Lung (tissue), 5 donors: ENCODE data around the gene PRSS36. TPM values are rescaled to one million over a fixed set of nuclear protein-coding genes. Genes with fewer than 3 reads are reported as not detected.

Experiments used
- polyA plus RNA-seq, 2 donors: library from polyadenylated mRNA; stranded (reverse); fragments of 200-250 nt; gene quantifications; one replicate each; pipeline ENCODE4 v1.2.1, GENCODE V29; 2013
- small RNA-seq: library from RNA; depleted of rRNA; stranded (forward); fragments of <200 nt; gene quantifications from one replicate; pipeline ENCODE3, GENCODE V24; 2014; ENCODE audit warnings: low replicate concordance
- total RNA-seq, 2 donors: library from RNA; depleted of rRNA in 1 of 2; stranded (reverse); fragments of >200 nt in 1 of 2; gene quantifications; one replicate each; pipeline ENCODE4 v1.2.1, GENCODE V29; 2014 to 2021
- donor health status: Bipolar disorder and iron deficiency.
- donor health status: healthy.
- donor health status: DM: yes; HTN: yes; CAD: no.

PRSS36 gene
- total and polyA plus RNA-seq, 4 donors, result 0.43 to 4.2 (median 3.1) TPM

Small RNAs within 50 kb of the gene (small RNA-seq; reads per million reads assigned to genes)
- not detected for gene AC009088.4
- not detected for gene NDUFA3P6

Other genes starting within 250 kb of the PRSS36 start
- gene FBXL19, start 226.5 kb downstream of the PRSS36 start, total RNA-seq, result 10 to 100 TPM; 10.6 to 17.3 TPM
- gene FBXL19, start 226.5 kb downstream of the PRSS36 start, polyA plus RNA-seq, result 10 to 100 TPM; 10.3 to 15.8 TPM
- gene ORAI3, start 201.0 kb downstream of the PRSS36 start, total RNA-seq, result 10 to 100 TPM; 23.9 to 27.4 TPM
- gene ORAI3, start 201.0 kb downstream of the PRSS36 start, polyA plus RNA-seq, result 10 to 100 TPM; 20.2 to 23.3 TPM
- 10 to 100 TPM in 1 of 2 donors, 1 to 10 TPM in 1; 7.4 to 22.0 TPM for gene SETD1A, start 192.3 kb downstream of the PRSS36 start, total RNA-seq
- 10 to 100 TPM in 1 of 2 donors, 1 to 10 TPM in 1; 8.7 to 13.1 TPM for gene SETD1A, start 192.3 kb downstream of the PRSS36 start, polyA plus RNA-seq
- gene HSD3B7, start 164.9 kb downstream of the PRSS36 start, total RNA-seq, result 10 to 100 TPM in 1 of 2 donors, 1 to 10 TPM in 1; 6.2 to 34.5 TPM
- gene HSD3B7, start 164.9 kb downstream of the PRSS36 start, polyA plus RNA-seq, result 10 to 100 TPM; 20.2 to 21.1 TPM
- under 1 TPM; 0.17 to 0.64 TPM for gene STX1B, start 139.4 kb downstream of the PRSS36 start, total RNA-seq
- under 1 TPM; 0.33 to 0.49 TPM for gene STX1B, start 139.4 kb downstream of the PRSS36 start, polyA plus RNA-seq
- gene STX4, start 116.5 kb downstream of the PRSS36 start, total RNA-seq, result 10 to 100 TPM; 41.6 to 81.1 TPM
- 10 to 100 TPM; 90.4 to 98.3 TPM for gene STX4, start 116.5 kb downstream of the PRSS36 start, polyA plus RNA-seq
- 10 to 100 TPM in 1 of 2 donors, 1 to 10 TPM in 1; 4.0 to 13.2 TPM for gene ZNF668, start 75.8 kb downstream of the PRSS36 start, total RNA-seq
- 10 to 100 TPM; 10.7 TPM for gene ZNF668, start 75.8 kb downstream of the PRSS36 start, polyA plus RNA-seq
- 10 to 100 TPM; 12.7 to 20.5 TPM for gene ZNF646, start 75.6 kb downstream of the PRSS36 start, total RNA-seq
- 10 to 100 TPM in 1 of 2 donors, 1 to 10 TPM in 1; 8.4 to 12.2 TPM for gene ZNF646, start 75.6 kb downstream of the PRSS36 start, polyA plus RNA-seq
- gene PRSS53, start 61.1 kb downstream of the PRSS36 start, total RNA-seq, result 1 to 10 TPM; 1.4 to 2.2 TPM
- gene PRSS53, start 61.1 kb downstream of the PRSS36 start, polyA plus RNA-seq, result 1 to 10 TPM; 1.6 to 2.3 TPM
- 10 to 100 TPM; 49.4 to 74.3 TPM for gene VKORC1, start 55.3 kb downstream of the PRSS36 start, total RNA-seq
- 100 to 1,000 TPM in 1 of 2 donors, 10 to 100 TPM in 1; 66.8 to 118 TPM for gene VKORC1, start 55.3 kb downstream of the PRSS36 start, polyA plus RNA-seq
- 10 to 100 TPM; 20.3 to 47.6 TPM for gene BCKDK, start 41.7 kb downstream of the PRSS36 start, total RNA-seq
- 10 to 100 TPM; 16.2 to 61.8 TPM for gene BCKDK, start 41.7 kb downstream of the PRSS36 start, polyA plus RNA-seq
- 10 to 100 TPM; 53.0 to 68.2 TPM for gene KAT8, start 32.4 kb downstream of the PRSS36 start, total RNA-seq
- gene KAT8, start 32.4 kb downstream of the PRSS36 start, polyA plus RNA-seq, result 10 to 100 TPM; 53.5 to 73.2 TPM
- 100 to 1,000 TPM in 1 of 2 donors, 10 to 100 TPM in 1; 84.4 to 127 TPM for gene PRSS8, start 14.3 kb downstream of the PRSS36 start, total RNA-seq
- 10 to 100 TPM; 83.2 to 95.3 TPM for gene PRSS8, start 14.3 kb downstream of the PRSS36 start, polyA plus RNA-seq
- 100 to 1,000 TPM; 110 to 272 TPM for gene FUS, start 30.1 kb upstream of the PRSS36 start, total RNA-seq
- gene FUS, start 30.1 kb upstream of the PRSS36 start, polyA plus RNA-seq, result 100 to 1,000 TPM; 237 to 248 TPM
- 10 to 100 TPM; 24.1 to 77.8 TPM for gene PYCARD, start 52.7 kb upstream of the PRSS36 start, total RNA-seq
- 100 to 1,000 TPM in 1 of 2 donors, 10 to 100 TPM in 1; 62.3 to 119 TPM for gene PYCARD, start 52.7 kb upstream of the PRSS36 start, polyA plus RNA-seq
- under 1 TPM in 1 of 2 donors, not detected in 1; 0.09 TPM for gene TRIM72, start 64.1 kb upstream of the PRSS36 start, total RNA-seq
- under 1 TPM; 0.02 to 0.03 TPM for gene TRIM72, start 64.1 kb upstream of the PRSS36 start, polyA plus RNA-seq
- not detected for gene PYDC1, start 67.1 kb upstream of the PRSS36 start, total RNA-seq
- gene PYDC1, start 67.1 kb upstream of the PRSS36 start, polyA plus RNA-seq, result not detected
- 10 to 100 TPM; 11.0 to 56.2 TPM for gene ITGAM, start 109.9 kb upstream of the PRSS36 start, total RNA-seq
- gene ITGAM, start 109.9 kb upstream of the PRSS36 start, polyA plus RNA-seq, result 10 to 100 TPM in 1 of 2 donors, 1 to 10 TPM in 1; 9.2 to 84.0 TPM
- gene ITGAX, start 205.1 kb upstream of the PRSS36 start, total RNA-seq, result 100 to 1,000 TPM in 1 of 2 donors, 10 to 100 TPM in 1; 38.1 to 134 TPM
- 100 to 1,000 TPM in 1 of 2 donors, 10 to 100 TPM in 1; 93.1 to 148 TPM for gene ITGAX, start 205.1 kb upstream of the PRSS36 start, polyA plus RNA-seq
- 1 to 10 TPM in 1 of 2 donors, under 1 TPM in 1; 0.43 to 1.5 TPM for gene ITGAD, start 243.3 kb upstream of the PRSS36 start, total RNA-seq
- gene ITGAD, start 243.3 kb upstream of the PRSS36 start, polyA plus RNA-seq, result under 1 TPM; 0.19 to 0.24 TPM